ENCODE results near the gene NEDD4L. TPM values are rescaled to one million over a fixed set of nuclear protein-coding genes. Genes with fewer than 3 reads are reported as not detected.

Gene NEDD4L
- total RNA-seq, 1 experiment from 2014 or later = 57.4 TPM

- no peak overlapping the region for H3K27ac ChIP-seq
These were observed 315.2 kb downstream of the NEDD4L start for GRCh38 chr18:58359218-58359617.

GRCh38 chr18:58359620-58360019, 315.6 kb downstream of the NEDD4L start:
- ChIA-PET CTCF (no interaction called here), POLR2A (ENCODE audit: unreplicated experiment) (no interaction called here)
- Histone ChIP-seq H3K9me3 (ENCODE audit: insufficient read depth, low read depth) (no peaks in the 10 kb centered on the region), H3K4me2 (no peak overlapping the region), H3K79me2 (ENCODE audit: low read depth) (no peaks in the 10 kb centered on the region), H3K4me3 (no peak overlapping the region), H3K27me3 (ENCODE audit: insufficient read depth, low read depth) (no peaks in the 10 kb centered on the region), H3F3A (ENCODE audit: insufficient read depth, low read depth) (peaks cover 13% of the 10 kb centered on the region; the same call in 1 of the 2 replicates), H3K9me2 (ENCODE audit: insufficient read depth) (no peaks in the 10 kb centered on the region), H4K20me1 (ENCODE audit: insufficient read depth) (no peaks in the 10 kb centered on the region), H3K36me3 (ENCODE audit: low read depth) (peaks cover 13% of the 10 kb centered on the region), H3K27ac (no peak overlapping the region), H2AFZ (no peak overlapping the region), H3K4me1 (replicated peaks; ENCODE audit: insufficient read depth) (no peaks in the 10 kb centered on the region)
- BruUV-seq (replicated peaks) = no TSS peak
- intact Hi-C loops (cut with micrococcal nuclease; ENCODE audit: unreplicated experiment) = no loop called here
- no peak for DNase-seq
- no peak for TF ChIP-seq CTCF (conservative IDR thresholded peaks at IDR 0.05)
- no peak for TF ChIP-seq EZH2 (IDR thresholded peaks at IDR 0.05; ENCODE audit: low read depth)

More at GRCh38 chr18:58359218-58359617, 315.2 kb downstream of the NEDD4L start:
- no peaks in the 10 kb centered on the region for H3K79me2 ChIP-seq (ENCODE audit: low read depth)
- H3K4me2 ChIP-seq = no peak overlapping the region
- H3K27me3 ChIP-seq (ENCODE audit: insufficient read depth, low read depth) = no peaks in the 10 kb centered on the region
- CTCF ChIA-PET = no interaction called here
- DNase-seq = no peak
- no peaks in the 10 kb centered on the region for H3K9me2 ChIP-seq (ENCODE audit: insufficient read depth)
- no peak overlapping the region for H2AFZ ChIP-seq
- H3K4me1 ChIP-seq (replicated peaks; ENCODE audit: insufficient read depth) = no peaks in the 10 kb centered on the region
- peaks cover 13% of the 10 kb centered on the region; the same call in 1 of the 2 replicates for H3F3A ChIP-seq (ENCODE audit: insufficient read depth, low read depth)
- intact Hi-C loops (cut with micrococcal nuclease; ENCODE audit: unreplicated experiment) = no loop called here
- POLR2A ChIA-PET (ENCODE audit: unreplicated experiment) = no interaction called here
- no peaks in the 10 kb centered on the region for H3K9me3 ChIP-seq (ENCODE audit: insufficient read depth, low read depth)
- TF ChIP-seq EZH2 (IDR thresholded peaks at IDR 0.05; ENCODE audit: low read depth) (no peak), CTCF (conservative IDR thresholded peaks at IDR 0.05) (no peak)
- H3K36me3 ChIP-seq (ENCODE audit: low read depth) = peaks cover 13% of the 10 kb centered on the region
- H3K4me3 ChIP-seq = no peak overlapping the region
- BruUV-seq (replicated peaks) = no TSS peak
- no peaks in the 10 kb centered on the region for H4K20me1 ChIP-seq (ENCODE audit: insufficient read depth)

- H4K20me1 ChIP-seq (ENCODE audit: insufficient read depth) = no peaks in the 10 kb centered on the region
- H3K4me2 ChIP-seq = no peak overlapping the region
- no peaks in the 10 kb centered on the region for H3K9me2 ChIP-seq (ENCODE audit: insufficient read depth)
- no peak for TF ChIP-seq CTCF (conservative IDR thresholded peaks at IDR 0.05)
- TF ChIP-seq EZH2 (IDR thresholded peaks at IDR 0.05; ENCODE audit: low read depth) = no peak
- no peak overlapping the region for H3K4me3 ChIP-seq
- peaks cover 13% of the 10 kb centered on the region; the same call in 1 of the 2 replicates for H3F3A ChIP-seq (ENCODE audit: insufficient read depth, low read depth)
- no peaks in the 10 kb centered on the region for H3K4me1 ChIP-seq (replicated peaks; ENCODE audit: insufficient read depth)
- ChIA-PET POLR2A (ENCODE audit: unreplicated experiment) (no interaction called here), CTCF (no interaction called here)
- no peaks in the 10 kb centered on the region for H3K27me3 ChIP-seq (ENCODE audit: insufficient read depth, low read depth)
- intact Hi-C loops (cut with micrococcal nuclease; ENCODE audit: unreplicated experiment) = no loop called here
- H3K79me2 ChIP-seq (ENCODE audit: low read depth) = no peaks in the 10 kb centered on the region
- H2AFZ ChIP-seq = no peak overlapping the region
- peaks cover 13% of the 10 kb centered on the region for H3K36me3 ChIP-seq (ENCODE audit: low read depth)
- DNase-seq = no peak
- no TSS peak for BruUV-seq (replicated peaks)
- no peak overlapping the region for H3K27ac ChIP-seq
- H3K9me3 ChIP-seq (ENCODE audit: insufficient read depth, low read depth) = no peaks in the 10 kb centered on the region
These were observed 316.3 kb downstream of the NEDD4L start for GRCh38 chr18:58360324-58360723.

Measured in PC-9 (cell line).